ENCODE data around the gene ROBO4. TPM values are rescaled to one million over a fixed set of nuclear protein-coding genes. Genes with fewer than 3 reads are reported as not detected.

ROBO4 gene
- total and polyA plus RNA-seq, 5 experiments from 2014 or later = 0.04 TPM; not detected in 4

GRCh38 chr11:124894606-124895430, 2.8 kb downstream of the ROBO4 start:
- Mint-ChIP-seq H3K4me3 (no peak overlapping the region), H3K27me3 (peaks cover 5 to 10% (median 8%) of the 10 kb centered on the region in 5 donors), H3K36me3 (no peaks in the 10 kb centered on the region), H3K4me1 (peaks cover 7 to 17% (median 10%) of the 10 kb centered on the region in 4 donors), H3K9me3 (no peaks in the 10 kb centered on the region), H3K27ac (peak overlapping the region in 1 of 10 donors; percentile 21)
- DNase-seq (no peak), ATAC-seq (no peak)
- POLR2A ChIA-PET = no interaction called here

GRCh38 chr11:124893781-124894401, 3.8 kb downstream of the ROBO4 start:
- H3K27me3 Mint-ChIP-seq = peaks cover under 1 to 5% (median 3%) of the 10 kb centered on the region in 5 donors
- no peak overlapping the region for H3K4me3 Mint-ChIP-seq
- POLR2A ChIA-PET = interaction anchor here (0.6 kb wide), 1 partner anchor 11 kb away, joined by 3 read pairs; no protein-coding TSS in a partner anchor
- no peaks in the 10 kb centered on the region for H3K36me3 Mint-ChIP-seq
- no peak for DNase-seq
- no peak for ATAC-seq
- H3K4me1 Mint-ChIP-seq = peaks cover 7 to 17% (median 10%) of the 10 kb centered on the region in 4 donors
- H3K27ac Mint-ChIP-seq = peak overlapping the region in 1 of 10 donors; percentile 17
- no peaks in the 10 kb centered on the region for H3K9me3 Mint-ChIP-seq

GRCh38 chr11:124892750-124893454, 4.8 kb downstream of the ROBO4 start:
- DNase-seq (peak in 1 of 10 donors; percentile 14), ATAC-seq (no peak)
- Mint-ChIP-seq H3K4me3 (peak overlapping the region in 1 of 10 donors; percentile 27), H3K9me3 (no peaks in the 10 kb centered on the region), H3K27me3 (peaks cover under 1 to 8% (median 4%) of the 10 kb centered on the region in 5 donors), H3K27ac (peak overlapping the region in 1 of 10 donors; percentile 40), H3K4me1 (peaks cover 7 to 14% (median 8%) of the 10 kb centered on the region in 4 donors), H3K36me3 (no peaks in the 10 kb centered on the region)
- POLR2A ChIA-PET = interaction anchor here (0.6 kb wide), 1 partner anchor 10 kb away, joined by 3 read pairs; no protein-coding TSS in a partner anchor

- Mint-ChIP-seq H3K4me3 (no peak overlapping the region), H3K36me3 (no peaks in the 10 kb centered on the region), H3K4me1 (peaks cover 3 to 7% (median 5%) of the 10 kb centered on the region in 4 donors), H3K9me3 (no peaks in the 10 kb centered on the region), H3K27me3 (peaks cover 0 to 8% (median 3%) of the 10 kb centered on the region in 5 donors), H3K27ac (no peak overlapping the region)
- no peak for ATAC-seq
- POLR2A ChIA-PET = no interaction called here
- DNase-seq = no peak
Measured at GRCh38 chr11:124892146-124892545, 5.5 kb downstream of the ROBO4 start.

- POLR2A ChIA-PET = no interaction called here
- no peak overlapping the region for H3K27ac Mint-ChIP-seq
- H3K4me1 Mint-ChIP-seq = peaks cover 3 to 7% (median 5%) of the 10 kb centered on the region in 4 donors
- peak in 1 of 10 donors; percentile 11 for DNase-seq
- H3K36me3 Mint-ChIP-seq = no peaks in the 10 kb centered on the region
- H3K9me3 Mint-ChIP-seq = no peaks in the 10 kb centered on the region
- no peak overlapping the region for H3K4me3 Mint-ChIP-seq
- ATAC-seq = no peak
- peaks cover 3 to 15% (median 6%) of the 10 kb centered on the region in 5 donors for H3K27me3 Mint-ChIP-seq
Measured at GRCh38 chr11:124891373-124891861, 6.2 kb downstream of the ROBO4 start.

- Mint-ChIP-seq H3K36me3 (no peaks in the 10 kb centered on the region), H3K4me3 (no peak overlapping the region), H3K4me1 (peaks cover 3 to 7% (median 5%) of the 10 kb centered on the region in 4 donors), H3K9me3 (no peaks in the 10 kb centered on the region), H3K27ac (no peak overlapping the region), H3K27me3 (peaks cover 3 to 21% (median 9%) of the 10 kb centered on the region in 5 donors)
- DNase-seq = no peak
- no peak for ATAC-seq
- POLR2A ChIA-PET = no interaction called here
Measured at GRCh38 chr11:124890683-124891372, 6.8 kb downstream of the ROBO4 start.

- H3K27ac Mint-ChIP-seq = no peak overlapping the region
- H3K27me3 Mint-ChIP-seq = peaks cover 3 to 22% (median 12%) of the 10 kb centered on the region in 5 donors
- POLR2A ChIA-PET = no interaction called here
- H3K36me3 Mint-ChIP-seq = no peaks in the 10 kb centered on the region
- no peak for DNase-seq
- H3K4me1 Mint-ChIP-seq = peaks cover 3 to 7% (median 5%) of the 10 kb centered on the region in 4 donors
- H3K4me3 Mint-ChIP-seq = no peak overlapping the region
- ATAC-seq = no peak
- no peaks in the 10 kb centered on the region for H3K9me3 Mint-ChIP-seq
Measured at GRCh38 chr11:124890151-124890550, 7.5 kb downstream of the ROBO4 start.

GRCh38 chr11:124889191-124890091, 8.2 kb downstream of the ROBO4 start:
- H3K4me3 Mint-ChIP-seq = no peak overlapping the region
- peaks cover 3 to 7% (median 3%) of the 10 kb centered on the region in 4 donors for H3K4me1 Mint-ChIP-seq
- no peaks in the 10 kb centered on the region for H3K9me3 Mint-ChIP-seq
- peaks cover 3 to 22% (median 12%) of the 10 kb centered on the region in 5 donors for H3K27me3 Mint-ChIP-seq
- no peak overlapping the region for H3K27ac Mint-ChIP-seq
- no peak for ATAC-seq
- no peaks in the 10 kb centered on the region for H3K36me3 Mint-ChIP-seq
- POLR2A ChIA-PET = no interaction called here
- DNase-seq = no peak

GRCh38 chr11:124887667-124888013, 10.0 kb downstream of the ROBO4 start:
- DNase-seq (no peak), ATAC-seq (no peak)
- H3K4me1 Mint-ChIP-seq = peaks cover 0 to under 1% (median 0%) of the 10 kb centered on the region in 4 donors
- no peaks in the 10 kb centered on the region for H3K9me3 Mint-ChIP-seq
- no peaks in the 10 kb centered on the region for H3K36me3 Mint-ChIP-seq
- H3K27me3 Mint-ChIP-seq = peaks cover 3 to 22% (median 10%) of the 10 kb centered on the region in 5 donors
- no peak overlapping the region for H3K4me3 Mint-ChIP-seq
- POLR2A ChIA-PET = interaction anchor here (0.6 kb wide), 1 partner anchor 63 kb away, joined by 3 read pairs; no protein-coding TSS in a partner anchor
- H3K27ac Mint-ChIP-seq = peak overlapping the region in 1 of 10 donors; percentile 27

GRCh38 chr11:124886978-124887666, 10.5 kb downstream of the ROBO4 start:
- no peaks in the 10 kb centered on the region for H3K9me3 Mint-ChIP-seq
- peaks cover 3 to 22% (median 10%) of the 10 kb centered on the region in 5 donors for H3K27me3 Mint-ChIP-seq
- H3K4me3 Mint-ChIP-seq = no peak overlapping the region
- DNase-seq (no peak), ATAC-seq (no peak)
- POLR2A ChIA-PET = no interaction called here
- H3K27ac Mint-ChIP-seq = peak overlapping the region in 1 of 10 donors; percentile 27
- H3K36me3 Mint-ChIP-seq = no peaks in the 10 kb centered on the region
- no peaks in the 10 kb centered on the region for H3K4me1 Mint-ChIP-seq

GRCh38 chr11:124886476-124886875, 11.2 kb downstream of the ROBO4 start:
- Mint-ChIP-seq H3K27ac (no peak overlapping the region), H3K27me3 (peaks cover 3 to 22% (median 10%) of the 10 kb centered on the region in 5 donors)
- POLR2A ChIA-PET = no interaction called here

More at GRCh38 chr11:124886476-124886875, 11.2 kb downstream of the ROBO4 start:
- Mint-ChIP-seq H3K4me3 (no peak overlapping the region), H3K9me3 (no peaks in the 10 kb centered on the region), H3K36me3 (no peaks in the 10 kb centered on the region), H3K4me1 (no peaks in the 10 kb centered on the region)
- DNase-seq = no peak
- ATAC-seq = no peak

All from naive thymus-derived CD8-positive, alpha-beta T cell (primary cell).